Measurements from ENCODE around the gene FGB.

DNA sequence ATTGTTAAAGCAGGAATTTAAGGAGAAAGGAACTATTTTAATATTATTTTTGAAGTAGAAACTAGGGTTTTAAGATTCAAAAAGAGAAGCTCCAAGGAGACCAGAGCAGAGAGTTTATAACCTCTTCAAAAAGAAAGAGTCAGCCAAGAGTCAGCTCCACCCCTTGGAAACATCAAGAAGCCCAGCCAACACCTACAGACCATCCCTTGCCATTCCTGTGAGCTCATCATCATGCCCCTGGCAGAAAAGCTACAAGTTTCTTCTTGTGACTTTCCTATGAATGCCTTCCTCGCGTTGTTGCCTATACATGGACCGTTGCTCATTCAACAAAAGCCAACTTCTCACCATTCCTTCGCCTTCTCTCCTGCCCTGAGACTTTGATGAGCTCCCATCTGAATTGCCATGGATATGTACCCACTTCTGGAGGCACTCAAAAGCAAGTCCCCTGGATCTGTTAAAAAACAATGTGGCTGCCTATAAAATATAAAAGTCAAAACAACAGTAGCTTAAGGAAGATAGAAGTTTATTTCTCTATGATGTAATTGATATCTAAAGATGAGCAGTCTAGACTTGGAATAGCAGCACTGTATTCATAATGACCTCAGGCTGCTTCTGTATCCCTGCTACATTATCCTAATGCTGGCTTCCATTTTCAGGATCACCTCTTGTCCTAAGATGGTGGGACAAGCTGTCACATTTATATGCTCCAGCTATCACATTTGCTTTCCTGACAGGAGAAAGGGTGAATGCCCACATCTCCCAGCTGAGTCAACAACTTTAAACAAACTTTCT is 32.9 kb upstream of the FGB start:
- no peak for TF ChIP-seq CTCF (IDR thresholded peaks at IDR 0.05)
- no peak for TF ChIP-seq POLR2A (IDR thresholded peaks at IDR 0.05)
